ENCODE data around the gene KRTAP5-2. TPM values are rescaled to one million over a fixed set of nuclear protein-coding genes. Genes with fewer than 3 reads are reported as not detected.
"Not testable (repeated sequence)": the region's sequence is repeated elsewhere in the genome, so short reads cannot be mapped to it uniquely, and the experiment has no call there.

The KRTAP5-2 gene
- total RNA-seq, 1 donor from 2014 or later, result not detected

DNA sequence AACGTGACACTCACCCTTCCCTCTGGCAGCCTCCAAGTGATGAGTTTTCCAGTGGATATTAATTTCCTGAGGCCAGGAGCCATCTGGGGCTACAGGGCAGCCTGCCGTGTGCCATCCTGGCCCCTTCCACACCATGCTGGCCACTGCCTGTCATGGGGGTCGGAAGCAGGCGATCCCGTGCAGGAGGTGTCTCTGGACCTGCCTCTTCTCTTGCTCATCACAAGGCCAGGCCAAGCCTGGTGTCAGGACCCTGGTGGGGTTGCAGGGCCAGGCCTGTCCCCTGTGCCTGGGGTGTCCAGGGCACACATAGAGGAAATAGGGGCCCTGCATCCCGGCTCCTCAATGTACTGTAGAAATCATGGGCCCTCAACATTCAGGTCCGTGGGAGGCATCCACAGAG lies 6.6 kb upstream of the KRTAP5-2 start:
- H3K4me3 ChIP-seq (ENCODE audit: low read depth, low read length), result no peak overlapping the region
- peaks cover 27% of the 10 kb centered on the region for H3K27me3 ChIP-seq (ENCODE audit: control insufficient read depth, insufficient read depth, low read length)
- no peaks in the 10 kb centered on the region for H3K36me3 ChIP-seq (ENCODE audit: control insufficient read depth, insufficient read depth, low read length)
- TF ChIP-seq, protein P1, sequence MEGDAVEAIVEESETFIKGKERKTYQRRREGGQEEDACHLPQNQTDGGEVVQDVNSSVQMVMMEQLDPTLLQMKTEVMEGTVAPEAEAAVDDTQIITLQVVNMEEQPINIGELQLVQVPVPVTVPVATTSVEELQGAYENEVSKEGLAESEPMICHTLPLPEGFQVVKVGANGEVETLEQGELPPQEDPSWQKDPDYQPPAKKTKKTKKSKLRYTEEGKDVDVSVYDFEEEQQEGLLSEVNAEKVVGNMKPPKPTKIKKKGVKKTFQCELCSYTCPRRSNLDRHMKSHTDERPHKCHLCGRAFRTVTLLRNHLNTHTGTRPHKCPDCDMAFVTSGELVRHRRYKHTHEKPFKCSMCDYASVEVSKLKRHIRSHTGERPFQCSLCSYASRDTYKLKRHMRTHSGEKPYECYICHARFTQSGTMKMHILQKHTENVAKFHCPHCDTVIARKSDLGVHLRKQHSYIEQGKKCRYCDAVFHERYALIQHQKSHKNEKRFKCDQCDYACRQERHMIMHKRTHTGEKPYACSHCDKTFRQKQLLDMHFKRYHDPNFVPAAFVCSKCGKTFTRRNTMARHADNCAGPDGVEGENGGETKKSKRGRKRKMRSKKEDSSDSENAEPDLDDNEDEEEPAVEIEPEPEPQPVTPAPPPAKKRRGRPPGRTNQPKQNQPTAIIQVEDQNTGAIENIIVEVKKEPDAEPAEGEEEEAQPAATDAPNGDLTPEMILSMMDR (IDR thresholded peaks at IDR 0.05; ENCODE audit: insufficient read depth, low read length, poor library complexity, severe bottlenecking), result no peak
- DNase-seq (ENCODE audit: low read depth), result no peak

DNA sequence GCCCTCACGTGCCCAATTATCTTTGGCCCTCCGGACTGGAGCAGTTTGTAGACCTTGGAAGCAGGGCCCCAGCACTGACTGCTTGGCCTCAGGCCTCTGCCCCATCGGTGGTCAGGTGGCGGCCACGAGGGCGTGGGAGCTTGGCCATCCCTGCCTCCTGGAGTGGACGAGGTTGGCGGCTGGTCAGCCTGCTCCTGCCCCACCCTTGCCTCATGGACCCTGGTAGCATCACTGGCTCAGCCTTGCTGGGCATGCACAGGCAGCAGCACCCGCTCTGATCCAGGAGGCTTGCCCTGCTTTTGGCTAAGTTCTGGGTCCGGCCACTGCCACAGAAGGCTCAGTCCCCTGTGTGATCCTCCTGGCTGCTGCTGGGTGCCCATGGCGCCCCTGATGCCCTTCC lies 6.1 kb upstream of the KRTAP5-2 start:
- Histone ChIP-seq H3K27me3 (ENCODE audit: control insufficient read depth, insufficient read depth, low read length) (peaks cover 27% of the 10 kb centered on the region), H3K36me3 (ENCODE audit: control insufficient read depth, insufficient read depth, low read length) (no peaks in the 10 kb centered on the region), H3K4me3 (ENCODE audit: low read depth, low read length) (no peak overlapping the region)
- TF ChIP-seq, protein P1 (IDR thresholded peaks at IDR 0.05; ENCODE audit: insufficient read depth, low read length, poor library complexity, severe bottlenecking), result no peak
- DNase-seq (ENCODE audit: low read depth), result no peak

DNA sequence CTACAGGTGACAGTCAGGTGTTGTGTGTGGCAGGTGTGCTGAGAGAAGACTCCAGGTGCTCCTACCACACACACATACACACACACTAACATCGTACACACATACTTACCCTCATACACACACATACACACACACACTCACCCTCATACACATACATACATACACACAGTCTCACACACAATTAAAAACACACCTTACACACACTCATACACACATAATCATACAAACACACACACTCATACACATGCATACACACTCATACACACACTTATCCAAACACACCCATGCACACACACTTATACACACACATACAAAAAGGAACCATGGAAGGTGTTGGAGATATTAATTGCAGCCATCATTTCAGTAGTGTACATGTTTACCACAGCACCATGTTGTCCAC lies 5.5 kb upstream of the KRTAP5-2 start:
- no peak overlapping the region for H3K4me3 ChIP-seq (ENCODE audit: low read depth, low read length)
- TF ChIP-seq, protein P1 (IDR thresholded peaks at IDR 0.05; ENCODE audit: insufficient read depth, low read length, poor library complexity, severe bottlenecking), result no peak

DNA sequence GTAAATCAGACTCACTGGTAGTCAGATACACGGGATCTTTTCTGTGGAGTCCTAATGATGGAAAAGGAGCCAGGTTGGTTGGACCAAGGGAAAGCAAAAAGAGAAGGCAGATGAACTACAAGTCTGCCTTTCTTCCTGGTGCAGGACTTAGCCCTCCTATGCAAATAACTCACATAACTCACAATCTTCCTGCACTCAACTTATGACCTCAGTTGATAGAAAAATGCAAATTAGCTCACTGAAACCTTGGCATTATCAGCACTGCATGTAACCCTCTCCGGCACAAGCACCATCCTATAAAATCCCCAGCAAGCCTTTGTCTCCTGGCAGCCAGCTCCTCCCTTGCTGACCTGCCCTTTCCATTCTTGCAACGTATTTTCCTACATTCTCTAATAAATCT lies 3.6 kb upstream of the KRTAP5-2 start:
- DNase-seq (ENCODE audit: low read depth); H3K4me3 ChIP-seq (ENCODE audit: low read depth, low read length); H3K36me3 ChIP-seq (ENCODE audit: control insufficient read depth, insufficient read depth, low read length): not testable (repeated sequence)
- H3K27me3 ChIP-seq (ENCODE audit: control insufficient read depth, insufficient read depth, low read length), result peaks cover 23% of the 10 kb centered on the region

More for the DNA sequence above, 5.5 kb upstream of the KRTAP5-2 start:
- no peak for DNase-seq (ENCODE audit: low read depth)
- Histone ChIP-seq H3K27me3 (ENCODE audit: control insufficient read depth, insufficient read depth, low read length) (peaks cover 27% of the 10 kb centered on the region), H3K36me3 (ENCODE audit: control insufficient read depth, insufficient read depth, low read length) (no peaks in the 10 kb centered on the region)

DNA sequence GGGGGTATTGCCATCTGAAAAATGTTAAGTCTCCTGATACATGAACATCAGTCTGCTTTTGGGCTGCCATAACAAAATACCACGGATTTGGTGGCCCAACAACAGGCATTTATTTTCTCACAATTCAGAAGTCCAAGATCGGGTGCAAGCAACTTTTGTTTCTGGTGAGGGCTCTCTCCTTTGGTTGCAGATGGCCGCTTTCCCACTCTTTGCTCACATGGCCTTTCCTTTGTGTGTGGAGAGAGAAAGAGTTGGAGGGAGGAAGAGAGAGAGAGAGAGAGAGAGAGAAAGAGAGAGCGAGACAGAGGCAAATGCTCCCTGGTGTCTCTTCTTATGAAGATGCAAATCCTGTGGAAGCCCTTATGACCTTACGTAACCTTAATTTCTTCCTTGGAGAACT lies 2.5 kb upstream of the KRTAP5-2 start:
- TF ChIP-seq, protein P1 (IDR thresholded peaks at IDR 0.05; ENCODE audit: insufficient read depth, low read length, poor library complexity, severe bottlenecking), result no peak
- no peak for DNase-seq (ENCODE audit: low read depth)
- H3K36me3 ChIP-seq (ENCODE audit: control insufficient read depth, insufficient read depth, low read length), result no peaks in the 10 kb centered on the region
- H3K4me3 ChIP-seq (ENCODE audit: low read depth, low read length), result no peak overlapping the region
- H3K27me3 ChIP-seq (ENCODE audit: control insufficient read depth, insufficient read depth, low read length), result peaks cover 22% of the 10 kb centered on the region

DNA sequence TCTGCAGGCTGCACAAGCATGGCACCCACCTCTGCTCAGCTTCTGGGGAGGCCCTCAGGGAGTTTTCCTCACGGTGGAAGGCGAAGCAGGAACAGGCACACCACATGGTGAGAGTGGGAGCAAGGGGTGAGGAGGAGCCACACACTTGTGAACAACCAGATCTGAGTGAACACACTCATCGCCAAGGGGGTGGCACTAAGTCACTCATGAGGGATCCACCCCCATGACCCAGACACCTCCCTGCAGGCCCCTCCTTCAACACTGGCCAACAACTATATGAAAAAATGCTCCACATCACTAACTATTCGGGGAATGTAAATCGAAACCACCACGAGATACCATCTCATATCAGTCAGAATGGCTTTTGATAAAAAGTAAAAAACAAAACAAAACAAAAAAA lies 722 bp upstream of the KRTAP5-2 start:
- Histone ChIP-seq H3K27me3 (ENCODE audit: control insufficient read depth, insufficient read depth, low read length) (peaks cover 22% of the 10 kb centered on the region), H3K36me3 (ENCODE audit: control insufficient read depth, insufficient read depth, low read length) (no peaks in the 10 kb centered on the region), H3K4me3 (ENCODE audit: low read depth, low read length) (no peak overlapping the region)
- TF ChIP-seq, protein P1 (IDR thresholded peaks at IDR 0.05; ENCODE audit: insufficient read depth, low read length, poor library complexity, severe bottlenecking), result no peak
- no peak for DNase-seq (ENCODE audit: low read depth)

DNA sequence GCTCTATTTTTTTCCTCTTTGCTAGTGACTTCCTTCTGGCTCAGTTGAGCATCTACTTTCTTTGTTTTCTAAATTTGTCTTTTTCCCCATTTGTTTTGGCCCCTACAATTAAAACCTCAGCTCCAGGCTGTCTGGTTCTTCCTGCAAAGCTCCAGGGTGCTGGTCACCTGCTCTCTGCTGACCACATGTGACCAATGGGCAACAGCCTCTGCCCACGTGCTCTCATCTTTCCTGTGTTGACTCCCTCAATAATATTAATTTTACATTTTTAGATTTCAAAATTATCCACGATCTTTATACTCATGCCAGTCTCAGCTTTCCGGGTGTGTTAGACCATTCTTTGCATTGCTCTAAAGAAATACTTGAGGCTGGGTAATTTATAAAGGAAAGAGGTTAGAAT lies 312 bp upstream of the KRTAP5-2 start:
- H3K36me3 ChIP-seq (ENCODE audit: control insufficient read depth, insufficient read depth, low read length); DNase-seq (ENCODE audit: low read depth); H3K4me3 ChIP-seq (ENCODE audit: low read depth, low read length): not testable (repeated sequence)
- peaks cover 20% of the 10 kb centered on the region for H3K27me3 ChIP-seq (ENCODE audit: control insufficient read depth, insufficient read depth, low read length)

Data from kidney epithelial cell (primary cell).